Endometrial microvascular endothelial cells (primary cell): ENCODE results near the gene ZNHIT3. TPM values are rescaled to one million over a fixed set of nuclear protein-coding genes. Genes with fewer than 3 reads are reported as not detected.
"Not testable (repeated sequence)": the region's sequence is repeated elsewhere in the genome, so short reads cannot be mapped to it uniquely, and the experiment has no call there.

Experiments used
- in situ Hi-C: cut with HindIII; loops from 2 replicates; pipeline ENCODE4 v1.10.0; 2017; ENCODE audit warnings: low sequenced_read_pairs, low pct_unique_long_range_greater_than_20kb; ENCODE audit errors: inconsistent ontology term
- total RNA-seq: library from RNA; depleted of rRNA; stranded (reverse); fragments of >200 nt; gene quantifications from one replicate; pipeline ENCODE4 v1.2.3, GENCODE V29; 2015; ENCODE audit errors: inconsistent ontology term

The ZNHIT3 gene
- total RNA-seq, result 44.6 TPM

DNA sequence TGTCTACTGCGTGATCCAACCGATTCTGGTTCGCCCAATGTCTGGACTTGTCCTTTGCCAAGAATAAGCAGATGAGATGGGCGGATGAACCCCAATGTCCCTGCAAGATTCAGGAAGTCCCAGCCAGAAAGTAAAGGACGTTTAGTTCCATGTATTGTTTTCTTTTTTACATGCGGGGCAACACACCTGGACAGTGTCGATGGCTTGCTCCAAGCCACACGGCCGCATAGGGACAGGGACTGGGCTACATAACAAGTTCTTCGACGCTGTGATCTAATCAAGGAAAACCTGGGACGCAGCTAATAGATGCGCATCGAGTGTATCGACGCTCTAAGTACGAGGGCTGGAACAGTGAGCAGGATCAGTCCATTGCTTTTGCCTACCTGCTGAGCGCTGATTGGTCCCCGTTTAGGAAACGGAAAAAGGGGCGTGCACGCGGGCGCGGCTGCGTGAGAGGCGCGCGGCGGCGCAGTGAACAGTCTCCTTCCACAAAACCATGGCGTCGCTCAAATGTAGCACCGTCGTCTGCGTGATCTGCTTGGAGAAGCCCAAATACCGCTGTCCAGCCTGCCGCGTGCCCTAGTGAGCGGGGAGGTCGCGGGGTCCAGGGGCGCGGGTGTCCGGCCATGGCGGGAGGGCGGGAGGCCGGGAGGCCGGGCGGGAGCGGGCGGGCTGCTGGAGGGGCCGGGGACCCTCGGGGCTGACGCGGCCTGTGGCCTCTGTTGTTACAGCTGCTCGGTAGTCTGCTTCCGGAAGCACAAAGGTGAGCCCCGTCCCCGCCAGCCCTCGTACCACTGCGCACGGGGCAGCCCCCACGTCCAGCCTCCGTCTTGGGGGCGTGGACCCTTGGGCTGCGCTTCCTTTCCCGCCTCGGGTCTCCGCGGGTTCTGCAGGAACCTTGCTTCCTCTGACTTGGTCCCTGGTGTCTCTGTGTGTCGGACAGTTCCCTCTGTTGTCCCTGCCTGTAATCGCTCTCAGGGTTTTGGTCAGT lies at the start of gene ZNHIT3:
TSS of gene ZNHIT3 (plus strand) at position 478 of the 991 bp plus-strand sequence. CDS start at position 497, 19 bp downstream.
- in situ Hi-C loops, result no loop called here

DNA sequence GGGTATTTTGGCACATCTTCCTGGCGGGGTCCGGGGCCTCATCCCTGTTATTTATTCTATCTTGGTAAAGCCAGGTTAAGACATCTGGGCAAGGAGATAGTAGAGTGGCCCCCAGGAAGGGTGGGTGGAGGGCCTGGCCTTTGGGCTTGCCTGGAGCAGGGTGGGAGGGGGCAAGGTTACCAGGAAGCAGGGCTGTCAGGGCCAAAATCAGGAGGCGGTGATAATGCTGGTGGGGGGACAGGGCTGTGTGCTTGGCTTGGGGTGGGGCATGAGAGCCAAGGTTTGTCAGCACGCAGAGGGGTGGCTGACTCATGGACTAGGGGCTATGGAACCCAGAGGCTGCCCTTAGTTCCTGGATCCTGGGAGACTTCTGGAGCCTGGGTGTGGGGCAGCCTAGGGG lies 44.7 kb upstream of the ZNHIT3 start:
- in situ Hi-C loops, result not testable (repeated sequence)

DNA sequence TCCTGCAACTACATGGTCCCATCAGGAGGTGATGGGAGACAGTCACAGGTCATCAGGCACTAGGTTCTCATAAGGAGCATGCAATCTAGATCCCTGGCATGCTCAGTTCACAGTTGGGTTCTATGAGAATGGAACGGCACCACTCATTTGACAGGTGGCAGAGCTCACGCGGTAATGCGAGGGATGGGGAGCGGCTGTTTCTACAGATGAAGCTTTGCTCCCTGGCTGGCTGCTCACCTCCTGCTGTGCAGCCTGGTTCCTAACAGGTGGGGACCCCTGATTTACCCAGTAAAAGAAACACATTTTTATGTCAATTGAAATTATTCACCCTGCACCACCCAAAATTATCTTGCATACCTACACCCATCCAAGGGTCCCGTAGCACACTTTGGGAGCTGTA lies 42.7 kb upstream of the ZNHIT3 start:
- in situ Hi-C loops, result no loop called here

DNA sequence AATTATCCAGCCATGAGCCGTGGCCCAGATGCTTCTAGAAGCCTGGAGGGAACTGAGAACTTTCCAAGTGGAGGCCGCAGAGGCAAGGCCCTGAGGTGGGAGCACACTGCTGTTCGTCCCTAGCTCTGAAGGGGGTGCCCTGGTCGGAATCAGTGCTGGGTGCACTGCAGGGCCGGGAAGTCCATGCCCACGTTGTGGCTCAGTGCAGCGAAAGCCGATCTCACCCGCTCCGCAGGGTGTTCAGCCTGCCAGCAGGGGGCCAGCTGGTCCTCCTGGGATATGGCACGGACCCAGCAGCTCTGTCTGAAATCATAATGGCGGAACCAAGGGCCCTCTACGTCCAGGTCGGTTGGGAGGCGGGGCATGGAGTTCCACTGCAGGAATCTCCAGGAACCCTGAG lies 36.5 kb upstream of the ZNHIT3 start:
- in situ Hi-C loops, result not testable (repeated sequence)

DNA sequence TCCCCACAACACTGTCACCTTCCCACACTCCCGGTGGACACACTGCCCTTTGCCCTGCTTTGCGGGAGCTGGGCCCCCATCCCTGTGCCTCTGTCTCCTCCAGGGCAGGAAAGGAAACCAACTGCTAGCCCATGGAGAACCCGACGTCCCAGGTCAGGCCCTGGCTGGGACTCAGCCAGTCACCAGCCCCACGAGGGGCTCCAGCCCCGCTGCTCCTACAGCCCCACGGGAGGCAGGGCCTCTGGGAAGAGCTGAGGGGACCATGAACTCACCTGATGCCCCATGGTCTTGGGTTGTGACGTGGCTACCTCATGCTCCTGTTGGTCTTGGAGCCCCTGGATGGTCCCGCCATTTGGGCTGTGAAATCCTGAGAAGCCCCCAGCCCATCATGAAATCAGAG lies 33.6 kb upstream of the ZNHIT3 start:
- in situ Hi-C loops, result not testable (repeated sequence)

DNA sequence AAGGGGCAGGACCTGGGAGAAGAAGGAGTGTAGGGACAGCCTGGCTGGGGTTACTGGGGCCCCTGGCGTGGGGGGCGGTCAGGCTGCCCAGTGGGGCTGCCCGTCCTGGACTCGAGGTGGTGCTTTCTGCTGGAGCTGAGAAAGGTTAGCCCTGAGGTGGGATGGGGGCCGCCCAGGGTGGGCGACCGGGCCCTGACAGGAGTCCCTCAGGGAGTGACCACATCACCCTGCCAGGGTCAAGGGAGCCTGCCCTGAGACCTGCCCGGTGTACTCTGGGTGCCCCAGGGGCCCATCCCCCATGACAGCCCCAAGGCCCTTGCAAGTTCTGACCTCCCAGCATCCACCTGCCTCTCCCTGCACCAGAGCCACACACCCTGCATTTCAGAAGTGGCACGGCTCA lies 28.8 kb upstream of the ZNHIT3 start:
- in situ Hi-C loops, result not testable (repeated sequence)

DNA sequence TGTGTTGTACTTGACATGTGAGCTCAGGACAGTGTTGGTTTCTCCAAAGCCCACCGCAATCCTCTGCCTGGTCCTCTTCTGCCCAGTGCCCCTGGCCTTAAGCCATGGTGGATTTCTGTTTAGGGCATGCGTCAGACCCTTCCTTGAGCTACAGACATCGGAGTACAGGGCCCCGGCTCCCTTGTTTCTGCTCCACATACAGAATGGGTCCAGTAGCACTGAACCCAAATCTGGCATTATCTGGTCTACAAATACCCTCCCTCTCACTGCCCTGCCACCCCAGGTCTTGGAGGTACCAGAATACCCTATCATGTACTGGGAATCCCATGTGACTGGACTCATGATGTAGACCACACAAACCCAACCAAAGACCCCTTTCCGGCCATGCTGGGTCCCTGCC lies 27.4 kb upstream of the ZNHIT3 start:
- in situ Hi-C loops, result no loop called here

DNA sequence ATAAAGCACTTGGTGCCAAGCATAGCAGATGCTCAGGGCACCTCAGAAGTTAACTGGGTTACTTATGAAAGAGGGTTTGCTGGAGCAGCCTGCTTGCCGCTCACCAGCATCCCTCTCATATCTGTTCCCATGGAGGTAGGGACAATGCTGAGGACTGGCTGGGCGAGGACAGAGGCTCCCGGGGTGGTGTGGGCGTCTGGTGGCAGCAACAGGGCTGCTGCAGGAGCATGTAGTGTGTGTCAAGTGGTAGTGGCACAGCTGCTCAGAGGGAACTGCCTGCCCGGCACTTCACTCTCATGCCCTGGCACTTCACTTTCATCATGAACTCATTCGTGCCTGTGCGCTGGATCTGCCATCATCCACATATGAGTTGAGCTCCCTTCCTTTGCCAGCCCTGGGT lies 26.9 kb upstream of the ZNHIT3 start:
- in situ Hi-C loops, result no loop called here

DNA sequence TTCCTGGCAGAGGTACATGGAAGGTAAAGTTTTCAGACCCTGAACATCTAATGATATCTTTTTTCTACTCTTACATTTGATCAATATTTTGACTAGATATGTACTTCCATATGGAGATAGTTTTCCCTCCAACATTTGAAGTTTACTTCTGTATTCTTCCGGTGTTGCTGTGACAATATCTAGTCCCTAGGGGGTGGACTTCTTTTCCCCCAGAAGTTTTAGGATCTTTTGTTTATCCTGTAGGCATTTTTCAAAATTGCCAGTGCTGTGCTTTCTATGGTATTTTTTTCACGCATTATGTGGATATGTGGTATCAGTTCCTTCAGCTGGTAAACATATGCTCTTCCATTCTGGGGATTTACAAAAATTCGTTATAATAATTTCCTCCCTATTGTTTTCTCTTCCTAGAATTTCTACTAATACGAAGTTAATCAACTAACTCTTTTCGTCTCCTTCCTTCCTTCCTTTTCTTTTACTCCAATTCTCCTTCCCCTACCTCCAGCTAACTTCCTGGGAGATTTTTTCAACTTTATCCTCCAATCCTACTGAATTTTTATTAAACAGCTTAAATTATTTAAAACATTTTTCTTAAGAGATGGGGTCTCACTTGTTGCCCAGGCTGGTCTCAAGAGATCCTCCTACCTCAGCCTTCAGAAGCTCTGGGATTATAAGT lies 26.1 kb upstream of the ZNHIT3 start:
- in situ Hi-C loops, result no loop called here

DNA sequence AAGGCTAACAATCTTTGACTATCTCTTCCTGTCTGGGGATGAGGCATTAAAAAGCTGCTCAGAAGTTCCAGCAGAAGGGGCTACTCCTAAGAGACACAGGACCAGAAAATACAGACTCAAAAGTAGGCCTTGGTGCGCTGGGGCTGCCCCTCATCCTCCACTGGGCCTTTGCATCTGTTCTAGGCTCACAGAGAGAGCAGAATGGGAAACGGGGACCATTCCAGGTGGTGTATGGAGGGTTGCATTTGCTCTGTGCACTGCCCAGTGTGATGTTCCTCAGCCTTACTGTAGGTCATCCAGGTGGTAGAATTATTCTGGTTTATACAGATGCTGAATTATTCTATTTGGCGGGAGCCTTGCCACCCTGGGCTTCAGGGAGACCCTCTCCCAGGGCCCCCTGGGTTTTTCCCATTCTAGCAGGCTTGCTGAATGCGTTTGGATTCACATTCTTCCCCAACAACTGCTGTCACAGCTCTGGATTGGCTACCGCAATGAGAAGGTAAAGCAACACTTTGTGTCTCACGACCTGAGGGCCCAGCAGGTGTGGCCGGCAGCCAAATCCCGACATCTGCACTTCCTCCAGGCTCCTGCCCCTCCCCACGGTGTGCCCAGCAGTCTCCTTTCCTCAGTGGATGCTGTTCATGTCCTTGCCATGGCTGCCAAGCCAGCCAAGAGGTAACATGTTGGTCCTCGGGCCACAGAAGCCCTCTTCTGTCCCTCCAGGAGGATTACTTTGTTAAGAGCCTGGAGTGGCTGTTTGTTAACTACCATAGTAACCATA lies 25.0 kb upstream of the ZNHIT3 start:
- in situ Hi-C loops, result no loop called here

DNA sequence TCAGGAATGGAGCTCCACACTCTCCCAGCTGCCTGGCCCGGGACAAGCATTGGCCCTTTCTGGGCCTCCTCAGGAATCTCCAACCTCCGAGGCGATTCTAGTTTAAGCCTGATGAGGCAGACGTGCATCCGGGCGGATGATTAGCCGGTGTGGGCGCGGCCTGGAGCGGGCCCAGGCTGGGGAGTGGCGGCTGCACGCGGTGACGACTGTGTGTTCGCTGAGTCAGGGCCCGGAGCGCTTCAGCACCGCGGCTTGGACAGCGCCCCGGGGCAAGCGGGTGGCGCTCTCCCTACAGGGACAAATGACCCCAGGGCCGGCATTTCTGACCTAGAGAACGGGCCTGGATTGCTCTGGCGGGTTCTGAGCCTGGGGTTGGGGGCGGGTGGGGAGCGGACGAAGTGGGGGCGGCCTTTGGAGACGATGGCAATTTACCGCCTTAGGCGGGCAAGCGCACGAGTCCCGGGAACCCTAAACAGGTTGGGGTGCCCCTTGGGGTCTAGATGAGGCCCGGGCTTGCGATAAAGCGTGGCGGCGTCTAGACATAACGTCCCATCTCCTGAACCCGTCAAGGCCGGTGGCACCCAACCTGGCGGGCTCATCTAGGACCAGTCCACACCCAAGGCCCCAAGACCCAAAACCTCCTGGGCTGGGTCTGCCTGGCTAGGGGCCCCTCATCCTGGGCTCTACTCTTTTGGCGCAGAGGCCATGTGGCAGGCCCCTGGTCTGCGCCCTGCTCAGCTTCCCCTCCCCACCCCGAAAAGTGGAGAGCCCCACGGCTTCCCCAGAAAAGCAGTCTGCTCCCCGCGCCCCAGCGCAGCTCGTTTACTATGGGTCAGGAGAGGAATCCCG lies 22.3 kb upstream of the ZNHIT3 start:
- in situ Hi-C loops, result no loop called here

DNA sequence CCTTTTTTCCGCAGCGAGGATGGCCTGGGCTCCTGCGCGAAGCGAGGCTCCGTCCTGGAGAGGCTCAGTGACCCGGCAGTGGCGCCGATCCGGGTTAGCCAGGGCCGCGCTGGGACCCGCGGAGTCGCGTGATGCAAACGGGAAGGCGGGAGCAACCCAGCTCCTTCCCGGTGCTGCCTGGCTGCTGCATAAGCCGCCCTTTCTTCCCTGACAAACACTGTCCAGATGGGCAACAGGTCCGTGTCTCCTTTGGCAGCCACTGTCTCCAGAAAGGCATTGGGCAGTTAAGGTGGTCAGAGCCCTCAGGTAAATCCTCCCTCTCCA lies 21.8 kb upstream of the ZNHIT3 start:
- in situ Hi-C loops, result no loop called here

DNA sequence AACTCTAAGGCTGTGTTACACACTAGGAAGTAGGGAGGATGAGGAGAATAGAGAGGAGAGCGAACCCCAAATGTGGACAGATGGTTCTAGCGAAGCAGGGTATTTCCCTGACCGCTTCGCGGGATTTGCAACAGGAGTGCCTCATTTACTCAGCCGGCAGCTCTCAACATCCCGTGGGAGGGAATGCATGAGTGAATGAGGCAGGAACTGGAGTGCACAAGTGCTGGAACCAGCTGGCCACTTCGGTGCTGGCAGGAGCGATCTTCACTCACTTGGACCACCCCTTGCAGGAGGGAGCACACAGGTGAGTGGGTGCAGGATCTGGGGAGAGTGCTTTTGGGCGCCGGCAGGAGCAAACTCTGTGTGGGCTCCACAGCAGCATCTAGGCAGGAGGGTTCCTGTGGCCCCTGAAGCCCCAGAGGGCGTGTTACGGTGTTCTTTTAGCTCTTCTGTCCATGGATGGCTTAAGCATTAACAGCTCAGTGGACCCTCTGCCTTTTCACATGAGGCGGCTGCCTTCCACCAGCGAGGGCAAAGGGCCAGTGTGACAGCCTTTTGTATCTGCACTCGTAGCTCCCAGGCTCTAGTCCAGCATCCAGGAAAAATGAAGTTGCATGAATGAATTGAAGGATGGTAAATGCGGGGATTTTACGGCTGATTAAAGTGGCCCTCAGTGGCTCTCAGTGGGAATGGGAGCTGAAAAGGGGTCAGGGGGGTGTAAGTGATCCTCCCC lies 17.4 kb upstream of the ZNHIT3 start:
- in situ Hi-C loops, result no loop called here

DNA sequence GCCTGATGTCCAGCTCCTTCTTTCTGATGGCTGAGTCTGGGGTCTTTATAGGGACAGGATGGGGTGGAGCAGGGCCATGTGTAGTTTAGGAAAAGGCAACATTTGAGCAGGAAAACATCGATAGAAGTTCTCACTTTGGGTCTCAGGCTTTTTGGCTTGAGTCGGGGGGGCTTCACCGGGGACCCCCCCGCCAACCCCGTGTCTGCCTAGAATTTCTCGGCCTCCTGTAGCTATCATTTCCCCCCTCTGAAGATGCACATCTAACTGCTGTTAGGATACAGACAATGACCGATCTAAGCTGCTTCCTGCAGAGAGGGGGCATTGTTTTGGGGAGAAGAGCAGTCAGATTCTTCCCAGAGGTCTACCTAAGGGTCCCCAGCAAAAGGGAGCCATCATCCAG lies 16.7 kb upstream of the ZNHIT3 start:
- in situ Hi-C loops, result no loop called here

DNA sequence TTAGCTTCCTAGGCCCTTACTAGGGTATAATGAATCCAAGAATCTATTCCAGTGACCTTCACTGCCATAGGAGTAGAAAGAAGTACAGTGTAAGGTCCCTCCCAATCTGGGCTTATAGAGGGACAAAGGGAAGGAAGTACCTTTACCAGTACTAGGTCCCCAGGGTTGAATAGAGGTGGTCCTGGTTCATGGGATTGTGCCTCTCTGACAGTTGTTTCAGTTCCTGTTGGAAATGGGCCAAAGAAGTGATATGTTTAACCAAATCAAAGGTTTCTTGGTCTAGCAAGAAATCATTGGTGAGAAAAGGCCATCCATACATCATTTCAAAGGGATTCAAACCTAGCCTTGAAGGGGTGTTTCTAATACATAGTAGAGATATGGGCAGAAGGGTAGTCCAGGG lies 16.0 kb upstream of the ZNHIT3 start:
- in situ Hi-C loops, result no loop called here

DNA sequence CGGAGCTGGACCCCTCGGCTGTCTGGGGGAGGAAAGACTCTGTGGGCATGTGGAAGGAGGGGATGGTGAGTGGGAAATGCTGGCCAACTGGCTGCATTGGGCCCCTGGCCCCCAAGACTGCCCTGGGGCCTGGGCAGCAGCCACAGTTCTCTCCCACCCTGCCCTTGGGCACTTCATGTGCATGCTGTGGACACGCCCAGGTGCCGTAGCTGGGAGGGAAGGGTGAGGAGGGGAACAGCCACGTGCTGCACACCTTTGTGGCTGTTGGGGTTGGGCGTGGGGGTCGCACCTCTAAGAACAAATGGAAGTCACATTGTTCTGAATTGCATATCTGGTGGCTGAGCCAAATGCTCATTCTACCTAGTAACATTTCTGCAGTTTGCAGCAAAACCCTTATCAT lies 11.9 kb upstream of the ZNHIT3 start:
- in situ Hi-C loops, result no loop called here

DNA sequence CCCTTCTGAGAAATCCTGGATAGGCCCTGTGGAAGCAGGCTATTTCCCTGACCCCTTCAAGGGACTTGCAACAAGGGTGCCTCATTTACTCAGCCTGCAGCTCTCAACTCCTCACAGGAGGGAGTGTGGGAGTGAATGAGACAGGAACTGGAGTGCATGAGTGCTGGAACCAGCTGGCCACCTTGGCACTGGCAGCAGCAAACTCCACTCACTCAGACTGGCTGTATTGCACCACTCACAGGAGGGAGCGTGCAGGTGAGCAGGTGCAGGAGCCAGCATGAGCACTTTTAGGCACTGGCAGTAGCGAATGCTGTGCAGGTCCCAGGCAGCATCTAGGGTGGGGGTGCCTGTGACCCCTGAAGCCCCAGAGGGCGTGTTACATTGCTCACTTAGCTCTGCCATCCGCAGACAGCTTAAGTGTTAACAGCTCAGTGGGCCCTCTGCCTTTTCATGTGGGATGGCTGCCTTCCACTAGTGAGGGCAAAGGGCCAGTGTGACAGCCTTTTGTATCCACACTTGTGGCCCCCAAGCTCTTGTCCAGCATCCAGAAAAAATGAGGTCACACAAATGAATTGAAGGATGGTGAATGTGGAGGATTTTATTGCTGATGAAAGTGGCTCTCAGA lies 11.0 kb upstream of the ZNHIT3 start:
- in situ Hi-C loops, result no loop called here

DNA sequence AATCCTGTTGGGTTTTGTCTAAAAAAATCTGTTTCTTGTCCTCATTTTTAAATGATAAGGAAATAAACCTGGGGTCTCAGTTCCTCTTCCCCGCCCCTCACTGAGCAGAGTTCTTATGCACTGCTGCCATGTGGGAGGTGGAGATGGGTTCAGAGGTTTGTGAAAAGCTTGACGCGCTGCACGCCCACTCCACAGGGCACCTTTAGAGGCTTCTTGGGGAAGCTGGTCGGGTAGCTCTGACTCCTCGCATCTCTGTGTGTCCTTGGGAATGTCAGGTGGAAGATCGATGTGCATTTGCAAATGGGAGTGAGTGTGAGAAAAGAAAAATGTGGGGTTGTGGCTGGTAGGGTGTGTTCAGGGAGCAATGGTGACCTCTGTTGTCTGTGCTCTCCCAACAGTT lies 4.7 kb upstream of the ZNHIT3 start:
- in situ Hi-C loops, result no loop called here
